Astrocyte of the cerebellum (primary cell): Measurements from ENCODE around the gene NUP62.

ENCODE experiments used
- DNase-seq: peaks from one replicate; pipeline ENCODE4 v3.0.0-alpha.2; 2011; ENCODE audit warnings: low read depth
- H3K4me3 ChIP-seq: 2 replicates; pipeline ENCODE4 v1.5.1; 2011; ENCODE audit warnings: mild to moderate bottlenecking, low read depth, low read length, moderate library complexity
- CTCF ChIP-seq: IDR thresholded peaks from 2 replicates; pipeline ENCODE4 v1.5.1; 2012; ENCODE audit warnings: low read length, low read depth, moderate library complexity, mild to moderate bottlenecking; ENCODE audit errors: missing control alignments
- in situ Hi-C: cut with HindIII; loops from 2 replicates; pipeline ENCODE4 v1.10.0; 2017; ENCODE audit warnings: low sequenced_read_pairs

NUP62 gene

GRCh38 chr19:49929121-49929610 is at the start of gene NUP62, which contains the start of gene ATF5:
Gene NUP62 (minus strand): TSS chr19:49929504. CDS start chr19:49909807, 19,697 bp downstream.
Gene ATF5 (plus strand): TSS chr19:49929205. CDS start chr19:49930851, 1,646 bp downstream.
- peak within 1 kb of the TSS; percentile 65 for H3K4me3 ChIP-seq
- no peak for DNase-seq
- no peak for TF ChIP-seq CTCF
- in situ Hi-C loops = no loop called here

GRCh38 chr19:49978324-49978723 is 49.0 kb upstream of the NUP62 start:
- in situ Hi-C loops = no loop called here
- no peak for DNase-seq
- TF ChIP-seq CTCF = no peak

GRCh38 chr19:49977881-49978280 is 48.6 kb upstream of the NUP62 start:
- in situ Hi-C loops = no loop called here
- H3K4me3 ChIP-seq = no peak overlapping the region
- DNase-seq = no peak
- TF ChIP-seq CTCF = no peak

More at GRCh38 chr19:49978324-49978723, 49.0 kb upstream of the NUP62 start:
- no peak overlapping the region for H3K4me3 ChIP-seq

- H3K4me3 ChIP-seq = no peak overlapping the region
- in situ Hi-C loops = no loop called here
- TF ChIP-seq CTCF = no peak
- no peak for DNase-seq
These were observed 47.8 kb upstream of the NUP62 start for GRCh38 chr19:49977076-49977475.

- in situ Hi-C loops = no loop called here
- no peak for TF ChIP-seq CTCF
- no peak overlapping the region for H3K4me3 ChIP-seq
- no peak for DNase-seq
These were observed 47.2 kb upstream of the NUP62 start for GRCh38 chr19:49976496-49976895.

GRCh38 chr19:49975051-49975450 is 45.7 kb upstream of the NUP62 start:
- H3K4me3 ChIP-seq = no peak overlapping the region
- TF ChIP-seq CTCF = no peak
- DNase-seq = no peak
- in situ Hi-C loops = no loop called here

GRCh38 chr19:49973987-49974386 is 44.7 kb upstream of the NUP62 start:
- H3K4me3 ChIP-seq = no peak overlapping the region
- in situ Hi-C loops = no loop called here
- DNase-seq = no peak
- TF ChIP-seq CTCF = no peak
